MV-4-11 (cell line): ENCODE data around the gene ELMOD1.

Experiments
- DNase-seq: peaks from one replicate; lab custom pipeline; 2025; lab: John Stamatoyannopoulos, UW

The ELMOD1 gene

DNA sequence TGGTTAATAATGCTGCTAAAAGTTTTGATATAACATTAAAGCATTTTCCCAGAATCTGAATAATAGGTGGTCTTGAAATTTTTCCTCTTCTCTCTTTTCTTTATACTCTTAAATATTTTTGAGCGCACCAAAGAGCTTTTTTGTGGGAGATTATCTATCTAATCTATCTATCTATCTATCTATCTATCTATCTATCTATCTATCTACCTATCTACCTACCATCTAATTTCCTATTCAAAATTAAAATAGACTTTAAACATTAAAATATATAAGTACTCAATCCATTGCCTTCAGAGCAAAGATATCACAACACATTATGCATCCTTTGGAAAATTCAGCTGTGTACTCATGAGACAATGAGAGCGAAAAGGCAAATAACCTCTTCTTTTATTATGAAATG lies 55.8 kb downstream of the ELMOD1 start:
- DNase-seq: no peak

DNA sequence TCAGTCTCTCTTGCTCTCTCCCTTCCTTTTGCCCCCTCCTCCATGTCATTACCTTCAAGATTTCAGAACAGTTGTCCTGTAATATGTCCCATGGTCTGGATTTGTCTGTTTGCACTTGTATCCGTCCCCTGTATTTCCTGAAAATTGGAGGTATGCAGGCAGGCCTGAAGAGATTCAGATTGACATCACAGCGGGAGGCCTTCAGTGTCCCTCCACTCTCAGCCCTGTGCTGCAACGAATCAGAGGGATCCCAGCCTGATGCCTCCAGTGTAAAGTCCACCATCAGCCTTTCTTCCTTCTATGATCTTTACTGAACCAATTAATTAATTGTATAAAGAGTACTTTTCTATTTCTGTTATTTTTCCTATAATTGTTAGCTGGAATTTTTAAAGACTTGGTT lies 57.3 kb downstream of the ELMOD1 start:
- no peak for DNase-seq

DNA sequence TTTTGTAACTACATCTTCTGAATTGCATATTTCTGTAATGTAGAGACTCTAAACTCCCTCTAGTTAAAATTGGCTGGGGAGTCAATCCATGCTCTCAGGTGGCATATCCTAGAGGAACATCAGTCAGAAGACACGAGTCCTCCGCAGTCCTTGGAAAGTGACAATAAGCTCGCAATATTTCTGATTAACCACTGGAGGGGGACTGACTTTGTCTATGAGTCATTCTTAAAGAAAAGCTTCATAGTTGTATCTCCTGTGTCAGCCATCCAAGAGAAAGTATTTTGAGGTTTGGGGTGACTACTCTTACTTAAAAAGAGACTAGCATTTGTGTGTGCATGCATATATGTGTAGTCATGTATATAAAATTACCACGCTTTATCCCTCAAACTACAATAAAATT lies 60.7 kb downstream of the ELMOD1 start:
- no peak for DNase-seq

DNA sequence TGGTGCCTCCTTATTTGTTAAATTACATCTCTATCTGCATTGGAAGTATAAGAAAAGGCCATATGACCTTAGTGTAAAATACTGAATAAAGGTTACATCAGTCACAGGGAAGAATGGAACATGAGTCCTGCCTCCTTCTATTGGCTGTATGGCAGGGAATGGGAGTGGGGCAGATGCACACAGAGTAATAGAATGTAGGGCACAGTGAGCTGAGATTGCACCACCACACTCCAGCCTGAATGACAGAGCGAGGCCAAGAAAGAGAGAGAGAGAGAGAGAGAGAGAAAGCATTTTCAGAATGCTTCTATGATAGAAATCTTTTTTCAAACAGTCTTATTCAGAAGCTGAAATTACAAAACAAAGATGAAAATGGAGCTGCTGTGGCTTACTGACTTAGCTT lies 62.1 kb downstream of the ELMOD1 start:
- DNase-seq: no peak

DNA sequence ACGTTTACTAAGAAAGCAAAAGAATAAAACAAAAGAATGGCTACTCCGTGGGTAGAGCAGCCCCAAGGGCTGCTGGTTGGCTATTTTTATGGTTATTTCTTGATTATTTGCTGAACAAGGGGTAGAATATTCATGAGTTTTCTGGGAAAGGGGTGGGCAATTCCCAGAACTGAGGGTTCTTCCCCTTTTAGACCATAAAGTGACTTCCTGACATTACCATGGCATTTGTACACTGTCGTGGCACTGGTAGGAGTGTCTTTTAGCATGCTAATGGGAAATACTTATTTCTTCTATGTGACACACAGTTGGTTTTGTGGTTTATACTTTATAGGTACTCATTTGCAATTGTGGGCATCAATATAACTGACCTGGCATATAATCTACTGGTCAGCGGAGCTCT lies 64.7 kb downstream of the ELMOD1 start:
- DNase-seq: peak; percentile 63

DNA sequence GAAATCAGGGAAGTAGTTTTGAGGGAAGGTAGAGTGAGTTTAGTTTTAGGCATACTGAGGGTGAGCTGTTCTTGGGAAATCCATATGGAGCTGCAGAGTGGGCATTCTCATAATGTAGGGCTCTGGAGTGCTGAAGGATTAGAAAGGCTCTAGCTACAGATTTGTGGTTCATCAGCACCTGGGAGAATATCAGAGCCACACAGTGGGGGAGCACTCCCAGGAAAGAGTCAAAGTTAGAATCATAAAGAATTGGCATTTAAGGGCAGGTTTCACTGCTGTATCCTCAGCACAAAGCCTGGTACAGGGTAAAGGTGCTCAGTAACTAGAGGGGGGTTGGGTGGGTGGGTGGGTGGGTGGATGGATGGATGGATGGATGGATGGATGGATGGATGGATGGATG lies 68.4 kb downstream of the ELMOD1 start:
- DNase-seq: no peak

DNA sequence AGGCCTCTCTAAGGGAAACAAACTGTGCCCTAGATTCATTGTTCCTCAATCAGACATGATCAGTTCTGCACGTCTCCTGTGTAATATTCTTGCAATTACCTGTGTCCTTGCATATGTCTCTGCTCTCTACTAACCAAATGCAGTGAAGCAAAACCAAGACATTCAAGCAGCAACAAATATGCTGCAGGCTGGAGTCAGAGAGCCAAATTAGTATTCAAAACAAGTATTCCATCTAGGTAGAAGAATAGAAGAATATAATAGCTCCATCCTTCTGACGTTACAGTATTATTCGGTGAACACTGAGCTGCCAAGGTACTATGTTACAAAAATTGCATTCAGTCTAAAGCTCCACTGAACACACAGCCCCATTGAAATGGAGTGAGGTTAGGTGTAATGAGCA lies 69.1 kb downstream of the ELMOD1 start:
- no peak for DNase-seq

DNA sequence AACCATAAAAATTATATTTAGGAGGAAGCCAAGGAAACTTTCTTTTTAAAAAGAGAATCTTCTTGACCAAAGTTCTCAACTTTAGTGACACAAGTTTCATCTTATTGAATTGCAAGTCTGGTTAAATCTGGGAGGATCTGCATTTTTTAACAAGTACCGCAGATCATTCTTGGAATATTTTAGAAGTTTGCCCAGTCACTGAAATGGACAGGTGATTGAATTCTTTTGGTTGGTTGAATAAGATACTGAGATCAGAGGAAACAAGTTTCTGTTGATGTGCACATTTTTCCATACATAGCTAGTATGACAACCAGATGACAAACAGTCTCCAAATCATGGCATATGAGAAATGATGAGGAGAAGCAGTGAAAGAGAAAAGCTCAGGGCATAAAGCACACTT lies 70.7 kb downstream of the ELMOD1 start:
- DNase-seq: no peak

DNA sequence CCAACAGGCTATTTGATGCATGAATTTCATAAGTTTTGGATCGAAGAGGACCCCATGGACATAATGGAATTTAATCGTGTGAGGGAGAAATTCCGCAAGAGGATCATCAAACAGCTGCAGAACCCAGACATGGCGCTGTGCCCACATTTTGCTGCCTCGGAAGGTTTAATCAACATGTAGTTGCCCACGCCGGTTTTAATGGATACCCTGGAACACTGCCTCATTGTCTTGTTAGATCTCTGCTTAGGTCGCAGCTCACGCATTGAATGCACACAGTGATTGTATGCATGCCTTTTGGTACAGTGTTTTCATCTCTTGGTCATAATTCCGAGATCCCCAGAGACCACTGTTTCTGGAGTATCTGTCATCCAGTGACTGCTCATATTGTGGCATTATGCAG lies 74.1 kb downstream of the ELMOD1 start:
- no peak for DNase-seq

DNA sequence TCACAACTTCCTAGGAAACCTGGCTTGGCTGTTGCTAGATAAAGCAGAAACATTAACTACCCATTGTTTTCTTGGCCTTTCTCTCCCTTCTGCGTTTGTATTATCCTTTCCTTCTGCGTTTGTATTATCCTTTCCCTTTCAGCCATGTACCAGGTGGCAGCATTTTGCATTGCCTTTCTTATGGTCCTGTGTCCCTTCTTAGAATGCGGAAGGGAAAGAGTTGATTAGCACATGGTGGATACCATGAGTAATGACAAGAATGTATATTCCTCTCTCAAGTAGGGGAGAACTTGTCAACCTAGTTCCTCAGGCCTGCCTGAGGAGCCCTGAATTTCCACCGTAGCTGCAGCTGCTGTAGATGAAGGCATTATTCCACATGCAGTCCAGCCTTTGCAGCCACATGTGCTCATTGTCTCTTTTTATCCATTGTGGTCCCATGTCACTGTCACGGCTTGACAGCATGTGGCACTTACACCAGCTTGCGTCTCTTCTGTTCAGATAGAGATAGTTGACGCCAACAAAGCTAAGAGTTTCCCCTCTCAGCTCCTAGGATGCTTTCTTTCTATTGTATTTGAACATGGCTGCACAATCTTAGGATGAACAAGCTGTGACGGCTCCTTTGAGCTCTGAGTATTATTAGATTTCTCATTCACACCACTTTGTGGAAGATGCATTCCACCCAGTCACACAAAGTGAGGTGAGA lies 76.1 kb downstream of the ELMOD1 start:
- no peak for DNase-seq

DNA sequence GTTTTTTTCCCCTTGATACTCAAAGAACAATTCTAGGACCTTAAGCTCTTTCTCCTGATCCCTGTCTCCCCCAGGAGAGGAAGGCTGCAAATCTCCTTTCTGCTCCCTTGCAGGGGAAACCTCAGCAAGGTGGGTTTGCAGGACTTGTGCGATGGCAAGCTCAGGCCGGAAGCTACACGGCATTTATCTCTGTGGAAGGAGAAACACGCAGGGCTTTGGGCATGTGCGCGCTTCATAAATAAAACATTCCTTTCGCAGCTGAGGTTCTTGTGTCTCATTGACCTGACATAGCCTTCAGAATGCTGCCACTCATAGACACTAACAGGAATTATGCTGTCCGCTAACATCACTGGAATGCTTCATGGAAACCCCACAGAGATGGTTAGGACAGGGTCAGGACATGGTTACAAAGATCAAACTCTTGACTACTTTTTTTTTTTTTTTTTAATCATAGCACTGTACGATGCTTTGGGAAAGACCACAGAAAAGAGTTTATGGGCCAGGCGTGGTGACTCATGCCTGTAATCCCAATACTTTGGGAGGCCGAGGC lies 78.3 kb downstream of the ELMOD1 start:
- DNase-seq: no peak

DNA sequence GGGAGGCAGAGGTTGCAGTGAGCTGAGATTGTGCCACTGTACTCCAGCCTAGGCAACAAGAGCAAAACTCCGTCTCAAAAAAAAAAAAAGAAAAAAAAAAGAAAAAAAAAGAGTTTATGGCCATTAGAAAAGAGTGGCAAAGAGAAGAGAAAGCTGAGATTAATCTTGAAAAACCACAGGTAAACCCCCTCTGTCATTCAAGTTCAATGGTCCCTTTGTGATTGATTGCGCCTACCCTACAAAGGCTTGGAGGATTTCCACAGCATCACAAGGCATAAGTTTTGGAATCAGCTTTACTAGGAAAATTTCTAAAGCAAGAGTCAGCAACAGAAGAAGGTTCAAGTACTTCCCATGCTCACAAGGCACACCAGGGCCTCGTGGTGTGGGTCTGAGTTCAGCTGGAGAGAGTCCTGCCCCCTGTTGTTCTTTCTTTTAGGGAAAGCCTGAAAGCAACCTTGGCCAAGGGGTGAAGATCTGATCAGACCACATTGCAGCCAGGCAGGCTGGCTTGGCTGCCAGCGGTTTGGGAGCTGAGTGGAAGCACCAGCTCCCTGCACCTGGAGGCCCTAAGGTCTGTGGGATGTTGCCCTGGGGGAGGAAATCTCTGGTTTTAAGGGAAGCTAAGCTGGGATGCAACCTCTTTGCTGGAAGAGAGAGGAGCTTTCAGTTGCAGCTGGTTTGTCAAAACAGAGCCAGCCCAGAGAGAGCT lies 79.1 kb downstream of the ELMOD1 start:
- no peak for DNase-seq

DNA sequence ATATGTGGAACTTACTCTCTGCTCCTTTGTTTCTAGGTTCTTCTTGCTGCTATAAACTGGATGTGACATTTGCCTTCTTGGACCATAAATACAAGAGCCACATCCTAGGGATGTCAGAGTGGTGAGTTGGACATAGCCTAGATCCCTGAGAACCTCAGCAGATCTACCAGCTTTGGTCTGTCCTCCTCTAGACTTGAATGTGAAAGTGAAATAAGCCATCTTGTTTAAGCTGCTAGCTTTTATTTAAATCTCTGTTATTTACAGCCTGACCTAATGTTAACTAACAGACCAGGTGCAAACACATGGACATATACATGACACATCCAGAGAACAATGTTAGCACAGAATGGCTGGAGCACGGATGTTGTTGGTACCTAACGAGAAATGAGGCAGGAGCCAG lies 85.0 kb downstream of the ELMOD1 start:
- DNase-seq: no peak

DNA sequence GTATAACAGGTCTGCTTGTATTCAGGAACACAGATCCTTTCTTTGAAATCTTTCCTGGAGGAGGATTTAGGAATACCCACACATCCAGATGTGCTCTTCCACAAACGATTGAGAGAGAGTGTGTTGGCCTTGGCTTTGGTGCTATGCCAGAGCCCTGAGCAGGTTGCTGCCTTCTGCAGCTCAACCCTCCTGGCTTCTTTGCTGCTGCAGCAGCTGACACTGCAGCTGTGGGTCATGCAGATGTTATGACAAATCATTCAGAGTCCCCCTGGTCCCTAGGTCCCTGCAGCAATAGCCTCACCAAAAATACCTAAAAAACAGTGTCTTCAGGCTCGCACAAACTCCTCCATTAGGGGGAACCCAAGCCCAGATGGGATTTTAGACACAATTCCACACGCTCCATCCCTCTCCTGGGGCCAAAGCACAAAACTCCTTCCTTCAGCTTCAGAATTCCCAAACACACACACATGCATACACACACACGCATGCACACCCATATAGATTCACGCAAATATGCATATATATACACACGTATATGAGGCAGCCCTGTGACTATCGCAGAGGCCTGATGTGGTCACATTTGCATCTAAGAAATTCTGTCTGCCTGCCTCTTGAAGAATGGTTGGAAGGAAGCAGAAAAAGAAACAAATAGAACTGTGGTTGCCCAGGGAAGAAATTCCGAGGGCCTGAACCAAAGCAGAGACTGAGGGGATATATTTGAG lies 85.5 kb downstream of the ELMOD1 start:
- DNase-seq: no peak

DNA sequence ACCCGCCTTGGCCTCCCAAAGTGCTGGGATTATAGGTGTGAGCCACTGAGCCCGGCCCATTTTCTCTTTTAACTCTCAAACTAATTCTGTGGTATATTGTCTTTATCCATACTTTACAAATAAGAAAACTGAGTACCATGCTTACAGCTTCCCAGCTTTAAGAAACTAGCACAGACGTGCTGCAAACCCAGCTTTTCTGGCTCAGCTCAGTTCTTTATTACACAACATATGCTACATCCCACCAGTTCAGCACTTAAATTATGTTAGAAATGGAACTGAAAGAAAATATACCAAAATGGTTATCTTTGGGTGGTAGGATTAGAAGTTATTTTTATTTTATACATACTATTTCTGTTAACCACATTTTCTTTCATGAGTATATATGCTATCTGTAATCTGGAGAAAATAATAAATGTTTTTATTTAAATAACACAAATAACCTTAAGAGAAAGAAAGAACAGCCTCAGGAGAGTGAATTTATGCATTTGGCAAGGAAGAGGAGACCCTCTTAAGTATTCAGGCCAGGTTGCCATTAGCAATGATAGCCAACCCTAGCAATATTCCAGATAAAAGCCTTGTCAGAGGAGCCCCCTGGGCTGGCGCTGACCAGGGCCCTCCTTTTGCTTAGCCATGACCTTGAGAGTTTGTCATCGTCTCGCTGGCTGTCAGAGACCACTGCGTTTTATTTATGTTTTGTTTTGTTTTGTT lies 87.1 kb downstream of the ELMOD1 start:
- DNase-seq: no peak

DNA sequence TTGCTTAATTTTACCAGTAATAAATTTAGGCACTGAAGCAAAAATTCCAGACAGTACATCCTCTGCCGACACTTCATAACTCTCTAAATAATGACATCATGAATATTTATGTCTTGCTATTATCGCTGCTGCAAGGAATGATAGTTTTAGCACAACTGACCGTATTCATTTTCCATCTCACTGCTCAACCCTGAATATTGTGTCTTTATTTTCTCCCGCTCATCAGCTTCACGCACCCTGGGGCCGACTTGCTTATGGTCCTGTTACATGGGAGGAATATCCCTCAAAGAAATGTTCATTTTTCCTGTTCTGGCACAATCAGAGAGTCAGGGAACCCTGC lies 87.7 kb downstream of the ELMOD1 start:
- DNase-seq: no peak

DNA sequence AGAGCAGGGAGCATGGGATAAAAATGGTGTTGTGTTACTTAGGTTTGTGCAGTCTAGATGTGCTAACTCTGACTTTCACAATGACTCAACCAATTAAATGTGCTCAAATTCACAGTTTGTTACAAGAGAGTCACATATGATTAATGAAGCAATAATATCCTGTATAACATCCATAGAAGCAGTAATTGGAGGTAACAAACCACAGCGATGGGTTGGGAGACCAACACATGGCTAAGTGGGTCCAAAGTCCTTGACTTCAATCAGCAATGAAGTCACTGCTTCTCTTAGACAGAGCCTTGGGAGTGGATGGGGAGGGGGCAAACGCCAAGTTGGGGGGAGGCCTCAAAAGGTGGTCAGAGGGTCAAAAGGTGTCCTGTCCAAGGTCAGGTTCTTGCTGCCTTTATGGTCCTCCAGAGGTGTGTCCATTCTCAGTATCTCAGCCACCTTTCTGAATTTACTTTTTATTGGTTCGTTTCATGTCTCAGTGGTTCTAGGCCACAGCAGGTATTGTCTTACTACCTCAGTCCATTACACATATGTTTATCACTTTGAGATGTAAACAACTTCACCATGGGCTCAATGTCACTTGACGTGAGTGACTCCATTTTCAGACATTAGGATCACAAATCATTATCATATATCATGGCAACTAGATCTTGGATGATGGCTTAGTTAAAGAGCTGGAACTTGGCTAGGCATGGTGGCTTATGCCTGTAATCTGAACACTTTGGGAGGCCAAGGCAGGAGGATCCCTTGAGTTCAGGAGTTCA lies 88.5 kb downstream of the ELMOD1 start:
- DNase-seq: no peak

DNA sequence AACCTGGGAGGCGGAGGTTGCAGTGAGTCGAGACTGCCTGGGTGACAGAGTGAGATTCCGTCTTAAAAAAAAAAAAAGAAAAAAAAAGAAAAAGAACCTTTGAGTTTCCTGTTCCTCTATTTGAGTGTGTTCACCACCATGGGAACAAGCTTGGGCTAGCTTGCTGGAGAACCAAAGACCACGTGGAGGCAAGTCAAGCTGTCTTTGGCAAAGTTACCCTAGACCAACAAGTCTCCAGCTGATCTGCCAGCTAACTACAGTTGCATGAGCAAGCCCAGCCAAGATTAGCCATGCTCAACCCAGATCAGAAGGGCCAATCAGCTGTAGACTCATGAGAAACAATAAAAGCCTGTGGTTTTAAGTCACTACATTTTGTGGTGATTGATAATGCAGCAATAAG lies 91.2 kb downstream of the ELMOD1 start:
- peak; percentile 89 for DNase-seq

DNA sequence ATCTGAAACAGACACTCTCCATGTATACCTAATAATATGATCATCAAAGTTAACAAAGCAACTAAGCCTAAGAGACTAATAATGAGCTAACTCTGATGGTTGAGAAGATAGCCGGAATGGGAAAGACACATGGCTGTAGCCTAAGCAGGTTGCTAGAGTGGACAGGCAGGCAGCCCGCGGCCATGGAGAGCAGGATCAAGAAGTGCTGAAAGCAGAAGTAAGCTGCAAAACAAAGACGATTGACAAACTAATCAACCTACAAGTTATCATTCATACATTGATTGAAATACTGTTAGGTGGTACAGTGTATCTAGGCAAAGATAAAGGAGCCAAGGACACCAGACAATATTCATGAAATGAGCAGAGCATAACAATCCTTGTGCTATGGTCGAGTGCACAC lies 91.6 kb downstream of the ELMOD1 start:
- peak; percentile 78 for DNase-seq

DNA sequence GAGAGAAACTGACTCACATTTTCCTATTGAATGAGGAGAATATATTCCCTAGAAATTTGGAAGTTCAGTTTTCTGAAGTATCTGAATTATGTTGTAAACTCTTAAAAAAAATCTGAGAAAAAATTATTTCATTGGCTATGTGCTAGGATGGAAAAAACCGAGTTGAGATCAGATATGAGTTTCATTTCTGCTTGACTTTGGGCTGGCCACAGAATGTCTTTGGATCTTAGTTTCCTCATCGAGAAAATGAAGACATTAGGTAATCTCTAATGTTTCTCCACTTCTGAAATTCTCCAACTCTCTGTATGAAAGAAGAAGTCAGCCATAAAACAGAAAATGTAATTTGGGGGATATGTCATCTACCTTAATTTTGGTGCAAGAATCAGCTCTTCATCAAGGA lies 92.1 kb downstream of the ELMOD1 start:
- DNase-seq: peak; percentile 93

DNA sequence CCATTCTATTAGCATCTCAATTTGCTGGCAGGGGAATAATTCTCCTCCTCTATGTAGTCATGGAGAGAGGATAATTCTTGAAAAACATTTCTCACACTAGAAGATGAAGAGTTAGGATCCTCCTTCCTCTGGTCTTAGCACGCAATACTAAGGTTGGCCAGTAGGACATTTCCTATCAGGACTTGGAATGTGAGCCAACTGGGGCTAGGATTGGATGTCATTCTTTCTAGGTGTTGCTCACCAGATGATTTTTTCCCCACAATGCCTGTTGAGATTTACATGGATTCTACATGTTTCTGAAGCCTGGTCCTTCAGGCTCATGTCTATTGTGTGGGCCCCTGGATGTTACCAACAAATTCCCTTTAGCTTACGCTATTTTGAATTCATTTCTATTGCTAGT lies 92.9 kb downstream of the ELMOD1 start:
- no peak for DNase-seq
